Stimulated activated CD4-positive, alpha-beta T cell treated with anti-CD3 and anti-CD28 coated beads, Interleukin-1b, Interleukin-23, amount 100 ng/mL, for 1 hour (primary cell): ENCODE results near the gene SPDYE4.
"Not testable (repeated sequence)": the region's sequence is repeated elsewhere in the genome, so short reads cannot be mapped to it uniquely, and the experiment has no call there.

Experiments used
- DNase-seq, 2 donors: peaks; one replicate each; pipeline ENCODE4 v3.0.0-alpha.2; 2020; ENCODE audit warnings: low read depth in 2 of 2

The SPDYE4 gene

GRCh38 chr17:8758137-8758596 lies at the start of gene SPDYE4:
Gene SPDYE4, minus strand, starts transcription at chr17:8758546. Its CDS starts 164 bp downstream, at chr17:8758382.
- no peak for DNase-seq

- DNase-seq = no peak
These were observed 48.7 kb upstream of the SPDYE4 start for GRCh38 chr17:8806926-8807550.

GRCh38 chr17:8806253-8806925 lies 48.0 kb upstream of the SPDYE4 start:
- no peak for DNase-seq

GRCh38 chr17:8805396-8805795 lies 47.0 kb upstream of the SPDYE4 start:
- DNase-seq = not testable (repeated sequence)

- no peak for DNase-seq
These were observed 45.4 kb upstream of the SPDYE4 start for GRCh38 chr17:8803531-8804420.

- DNase-seq = no peak
These were observed 42.9 kb upstream of the SPDYE4 start for GRCh38 chr17:8801135-8801840.

- DNase-seq = no peak
These were observed 42.3 kb upstream of the SPDYE4 start for GRCh38 chr17:8800656-8801055.

- DNase-seq = no peak
These were observed 41.3 kb upstream of the SPDYE4 start for GRCh38 chr17:8799570-8800212.

- no peak for DNase-seq
These were observed 40.7 kb upstream of the SPDYE4 start, which contains the start of gene MFSD6L for GRCh38 chr17:8798846-8799569. Gene MFSD6L, minus strand, starts transcription at chr17:8799365. Its CDS starts 245 bp downstream, at chr17:8799120.

GRCh38 chr17:8798176-8798845 lies 40.0 kb upstream of the SPDYE4 start:
- DNase-seq = no peak

- no peak for DNase-seq
These were observed 39.4 kb upstream of the SPDYE4 start for GRCh38 chr17:8797621-8798175.

- DNase-seq = no peak
These were observed 36.3 kb upstream of the SPDYE4 start for GRCh38 chr17:8794636-8795035.

- no peak for DNase-seq
These were observed 35.3 kb upstream of the SPDYE4 start for GRCh38 chr17:8793649-8794048.

GRCh38 chr17:8792646-8793045 lies 34.3 kb upstream of the SPDYE4 start:
- DNase-seq = no peak

GRCh38 chr17:8791910-8792270 lies 33.5 kb upstream of the SPDYE4 start:
- no peak for DNase-seq

GRCh38 chr17:8791248-8791909 lies 33.0 kb upstream of the SPDYE4 start:
- DNase-seq = no peak

GRCh38 chr17:8789743-8790142 lies 31.4 kb upstream of the SPDYE4 start:
- DNase-seq = no peak

GRCh38 chr17:8788998-8789397 lies 30.7 kb upstream of the SPDYE4 start:
- no peak for DNase-seq
